Vagina (tissue), 2 donors: Measurements from ENCODE around the gene VTI1A.

Experiments
- CTCF ChIP-seq, 3 experiments: fragments of 450-650 bp in 2 of 3; fragments of 200-600 bp in 1 of 3; sonication (generic) in 1 of 3; IDR thresholded peaks; one replicate each; pipeline ENCODE4 v1.5.1; 2017 to 2019; ENCODE audit warnings: antibody characterized with exemption in 3 of 3, mild to moderate bottlenecking in 2 of 3, moderate library complexity in 2 of 3
- POLR2A ChIP-seq, 2 donors: fragments of 450-650 bp; IDR thresholded peaks; one replicate each; pipeline ENCODE4 v1.6.1; 2017; ENCODE audit warnings: antibody characterized with exemption in 2 of 2, mild to moderate bottlenecking in 2 of 2, moderate library complexity in 2 of 2

- no peak for TF ChIP-seq CTCF (IDR thresholded peaks at IDR 0.05)
- no peak for TF ChIP-seq POLR2A (IDR thresholded peaks at IDR 0.05)
Measured at GRCh38 chr10:112723876-112724275, 276.9 kb downstream of the VTI1A start.
